ENCODE results near the gene ATP9B.
A peak's percentile ranks its signal among the peaks of the same experiment; 100 is the strongest.
"Not testable (repeated sequence)": the region's sequence is repeated elsewhere in the genome, so short reads cannot be mapped to it uniquely, and the experiment has no call there.

ATP9B gene

GRCh38 chr18:79071503-79072210 is 2.5 kb downstream of the ATP9B start:
- no peak for DNase-seq

GRCh38 chr18:79072655-79073054 is 3.5 kb downstream of the ATP9B start:
- DNase-seq = not testable (repeated sequence)

GRCh38 chr18:79077181-79077580 is 8.0 kb downstream of the ATP9B start:
- DNase-seq = no peak

GRCh38 chr18:79078791-79079190 is 9.6 kb downstream of the ATP9B start:
- DNase-seq = not testable (repeated sequence)

- peak; percentile 4 for DNase-seq
These were observed 23.7 kb downstream of the ATP9B start for GRCh38 chr18:79092874-79093273.

GRCh38 chr18:79093986-79094385 is 24.8 kb downstream of the ATP9B start:
- DNase-seq = no peak

GRCh38 chr18:79095216-79095615 is 26.0 kb downstream of the ATP9B start:
- DNase-seq = no peak

GRCh38 chr18:79100944-79101343 is 31.8 kb downstream of the ATP9B start:
- DNase-seq = no peak

- DNase-seq = no peak
These were observed 33.7 kb downstream of the ATP9B start for GRCh38 chr18:79102886-79103285.

GRCh38 chr18:79104137-79104536 is 34.9 kb downstream of the ATP9B start:
- no peak for DNase-seq

GRCh38 chr18:79105455-79105854 is 36.3 kb downstream of the ATP9B start:
- DNase-seq = no peak

GRCh38 chr18:79106084-79106483 is 36.9 kb downstream of the ATP9B start:
- DNase-seq = no peak

GRCh38 chr18:79107886-79108285 is 38.7 kb downstream of the ATP9B start:
- DNase-seq = no peak

GRCh38 chr18:79108549-79109215 is 39.5 kb downstream of the ATP9B start:
- no peak for DNase-seq

- no peak for DNase-seq
These were observed 42.3 kb downstream of the ATP9B start for GRCh38 chr18:79111483-79111882.

GRCh38 chr18:79117385-79117784 is 48.2 kb downstream of the ATP9B start:
- DNase-seq = no peak

- DNase-seq = no peak
These were observed 48.6 kb downstream of the ATP9B start for GRCh38 chr18:79117788-79118187.

- no peak for DNase-seq
These were observed 49.6 kb downstream of the ATP9B start for GRCh38 chr18:79118797-79119196.

GRCh38 chr18:79121746-79122474 is 52.7 kb downstream of the ATP9B start:
- peak; percentile 21 for DNase-seq

- peak; percentile 4 for DNase-seq
These were observed 54.8 kb downstream of the ATP9B start for GRCh38 chr18:79123948-79124347.

- DNase-seq = no peak
These were observed 59.9 kb downstream of the ATP9B start for GRCh38 chr18:79129120-79129519.

GRCh38 chr18:79133724-79134123 is 64.5 kb downstream of the ATP9B start:
- no peak for DNase-seq

GRCh38 chr18:79135924-79136323 is 66.7 kb downstream of the ATP9B start:
- DNase-seq = no peak

- DNase-seq = no peak
These were observed 67.5 kb downstream of the ATP9B start for GRCh38 chr18:79136742-79137141.
